Measurements from ENCODE around the gene ZNF496. TPM values are rescaled to one million over a fixed set of nuclear protein-coding genes. Genes with fewer than 3 reads are reported as not detected.

The ZNF496 gene
- total and polyA plus RNA-seq, 9 of the 15 experiments (the other 6 are each of a cell fraction or from before 2014, with no cell fraction given): 4.3 to 54.0 (median 31.3) TPM

GRCh38 chr1:247360991-247361731, 29.5 kb upstream of the ZNF496 start (continued):
- no peak for TF ChIP-seq CHD4 (IDR thresholded peaks at IDR 0.05; ENCODE audit: insufficient read depth, insufficient replicate concordance, low read depth, low read length, poor library complexity, severe bottlenecking)
- peak; percentile 76; the same call in 1 of the 2 replicates for TF ChIP-seq ZNF175 (CRISPR knock-in tag; IDR thresholded peaks at IDR 0.05; ENCODE audit: low read depth)
- peak; percentile 57; the same call in 1 of the 2 replicates for TF ChIP-seq ZBTB12 (CRISPR knock-in tag; IDR thresholded peaks at IDR 0.05)
- no peak for TF ChIP-seq HSF4 (CRISPR knock-in tag; IDR thresholded peaks at IDR 0.05; ENCODE audit: borderline replicate concordance)
- peak; percentile 74 for TF ChIP-seq FOXM1 (IDR thresholded peaks at IDR 0.05; ENCODE audit: low read depth)
- no peak for TF ChIP-seq FOXM1 (CRISPR knock-in tag; IDR thresholded peaks at IDR 0.05; ENCODE audit: low read depth)
- 0 out of 2 replicates have a peak, but pooled peaks have one; percentile 38 for TF ChIP-seq ZNF23 (CRISPR knock-in tag; IDR thresholded peaks at IDR 0.05)
- TF ChIP-seq ATF4 (CRISPR knock-in tag; IDR thresholded peaks at IDR 0.05): 0 out of 2 replicates have a peak, but pooled peaks have one; percentile 45
- TF ChIP-seq ZNF134 (CRISPR knock-in tag; conservative IDR thresholded peaks at IDR 0.05): 0 out of 2 replicates have a peak, but pooled peaks have one; percentile 56
- TF ChIP-seq ATF7 (IDR thresholded peaks at IDR 0.05): no peak
- no peak for TF ChIP-seq ZBTB43 (CRISPR knock-in tag; IDR thresholded peaks at IDR 0.05)
- no peak for TF ChIP-seq TBP (optimal IDR thresholded peaks at IDR 0.05; ENCODE audit: low read depth, low read length)
- TF ChIP-seq MYBL2 (IDR thresholded peaks at IDR 0.05; ENCODE audit: low read depth): peak; percentile 48; the same call in 1 of the 2 replicates
- TF ChIP-seq MYBL2 (CRISPR knock-in tag; IDR thresholded peaks at IDR 0.05; ENCODE audit: borderline replicate concordance): no peak
- TF ChIP-seq HOMEZ (CRISPR knock-in tag; IDR thresholded peaks at IDR 0.05): peak; percentile 75; the same call in 1 of the 2 replicates
- 0 out of 2 replicates have a peak, but pooled peaks have one; percentile 9 for TF ChIP-seq SMAD3 (CRISPR knock-in tag; conservative IDR thresholded peaks at IDR 0.05)
- TF ChIP-seq ARID3B (CRISPR knock-in tag; IDR thresholded peaks at IDR 0.05; ENCODE audit: borderline replicate concordance): no peak
- TF ChIP-seq ZNF583 (CRISPR knock-in tag; IDR thresholded peaks at IDR 0.05): peak; percentile 75
- no peak for TF ChIP-seq NCOA4 (IDR thresholded peaks at IDR 0.05; ENCODE audit: partially characterized antibody)
- TF ChIP-seq POLR2A (conservative IDR thresholded peaks at IDR 0.05): no peak
- no peak for TF ChIP-seq BDP1 (IDR thresholded peaks at IDR 0.05; ENCODE audit: insufficient read depth, insufficient read length)
